Vagina (tissue), 2 donors: Measurements from ENCODE around the gene TRIM36. TPM values are rescaled to one million over a fixed set of nuclear protein-coding genes. Genes with fewer than 3 reads are reported as not detected.

Experiments used
- DNase-seq, 2 donors: peaks; one replicate each; pipeline ENCODE4 v3.0.0-alpha.2; 2017; ENCODE audit errors: extremely low spot score in 2 of 2
- H3K27ac ChIP-seq: fragments of 200-600 bp; sonication (generic); one replicate; pipeline ENCODE4 v1.5.1; 2019
- H3K27me3 ChIP-seq: fragments of 200-600 bp; sonication (generic); one replicate; pipeline ENCODE4 v1.5.1; 2019
- H3K36me3 ChIP-seq, 2 donors: fragments of 200-600 bp; sonication (generic); one replicate each; pipeline ENCODE4 v1.5.1; 2017 to 2019
- H3K4me1 ChIP-seq: fragments of 200-600 bp; sonication (generic); one replicate; pipeline ENCODE4 v1.5.1; 2019
- H3K4me3 ChIP-seq, 2 donors: fragments of 200-600 bp; sonication (generic); 1 replicate in 1 of 2; 2 replicates in 1 of 2; pipeline ENCODE4 v1.5.1; 2016 to 2019
- H3K9me3 ChIP-seq: fragments of 200-600 bp; sonication (generic); one replicate; pipeline ENCODE4 v1.5.1; 2019
- POLR2A ChIP-seq, 2 donors: fragments of 450-650 bp; IDR thresholded peaks; one replicate each; pipeline ENCODE4 v1.6.1; 2017; ENCODE audit warnings: antibody characterized with exemption in 2 of 2, mild to moderate bottlenecking in 2 of 2, moderate library complexity in 2 of 2
- POLR2AphosphoS5 ChIP-seq, 2 donors: sonication (generic); formaldehyde crosslinking; IDR thresholded peaks; one replicate each; pipeline ENCODE4 v1.9.0; 2017; ENCODE audit warnings: antibody characterized with exemption in 2 of 2, mild to moderate bottlenecking in 2 of 2, low read depth in 1 of 2; ENCODE audit not compliant: insufficient read depth in 1 of 2
- intact Hi-C: fragments of 100-400 bp; cut with DNase I; formaldehyde crosslinking; loops from one replicate; pipeline ENCODE4 v1.15.1; 2023
- total RNA-seq: library from RNA; depleted of rRNA; stranded (reverse); fragments of >200 nt; gene quantifications from one replicate; pipeline ENCODE4 v1.2.3, GENCODE V29; 2016
- TF ChIP-seq, protein P1 (sequence below), 3 experiments: fragments of 450-650 bp in 2 of 3; fragments of 200-600 bp in 1 of 3; sonication (generic) in 1 of 3; IDR thresholded peaks; one replicate each; pipeline ENCODE4 v1.5.1; 2017 to 2019; ENCODE audit warnings: antibody characterized with exemption in 3 of 3, mild to moderate bottlenecking in 2 of 3, moderate library complexity in 2 of 3

The TRIM36 gene
- total RNA-seq, 1 donor from 2014 or later, result 2.2 TPM

DNA sequence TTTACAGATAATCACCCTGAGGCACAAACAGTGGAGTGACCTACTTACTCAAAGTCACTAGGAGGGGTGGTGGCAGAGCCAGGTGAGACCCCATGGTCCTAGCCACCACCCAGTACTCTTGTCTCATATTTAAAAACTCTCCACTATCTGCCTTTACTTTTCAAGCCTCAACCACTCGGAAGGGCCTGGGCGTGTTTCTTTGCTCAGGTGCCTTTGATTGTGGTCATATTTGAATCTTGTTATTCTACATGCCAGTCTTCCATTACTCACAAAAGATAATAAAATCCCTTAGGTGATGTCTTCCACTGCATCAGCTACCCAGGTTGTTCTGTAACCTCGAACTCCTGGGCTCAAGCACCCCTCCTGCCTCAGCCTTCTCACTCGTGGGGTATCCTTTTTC, 20.7 kb upstream of the TRIM36 start:
- H3K27ac ChIP-seq, result no peak overlapping the region
- H3K4me3 ChIP-seq, result no peak overlapping the region
- no peaks in the 10 kb centered on the region for H3K36me3 ChIP-seq
- no peaks in the 10 kb centered on the region for H3K4me1 ChIP-seq
- H3K27me3 ChIP-seq, result no peaks in the 10 kb centered on the region
- H3K9me3 ChIP-seq, result no peaks in the 10 kb centered on the region
- no peak for TF ChIP-seq POLR2A (IDR thresholded peaks at IDR 0.05)
- TF ChIP-seq, protein P1, sequence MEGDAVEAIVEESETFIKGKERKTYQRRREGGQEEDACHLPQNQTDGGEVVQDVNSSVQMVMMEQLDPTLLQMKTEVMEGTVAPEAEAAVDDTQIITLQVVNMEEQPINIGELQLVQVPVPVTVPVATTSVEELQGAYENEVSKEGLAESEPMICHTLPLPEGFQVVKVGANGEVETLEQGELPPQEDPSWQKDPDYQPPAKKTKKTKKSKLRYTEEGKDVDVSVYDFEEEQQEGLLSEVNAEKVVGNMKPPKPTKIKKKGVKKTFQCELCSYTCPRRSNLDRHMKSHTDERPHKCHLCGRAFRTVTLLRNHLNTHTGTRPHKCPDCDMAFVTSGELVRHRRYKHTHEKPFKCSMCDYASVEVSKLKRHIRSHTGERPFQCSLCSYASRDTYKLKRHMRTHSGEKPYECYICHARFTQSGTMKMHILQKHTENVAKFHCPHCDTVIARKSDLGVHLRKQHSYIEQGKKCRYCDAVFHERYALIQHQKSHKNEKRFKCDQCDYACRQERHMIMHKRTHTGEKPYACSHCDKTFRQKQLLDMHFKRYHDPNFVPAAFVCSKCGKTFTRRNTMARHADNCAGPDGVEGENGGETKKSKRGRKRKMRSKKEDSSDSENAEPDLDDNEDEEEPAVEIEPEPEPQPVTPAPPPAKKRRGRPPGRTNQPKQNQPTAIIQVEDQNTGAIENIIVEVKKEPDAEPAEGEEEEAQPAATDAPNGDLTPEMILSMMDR (IDR thresholded peaks at IDR 0.05), result no peak
- TF ChIP-seq POLR2AphosphoS5 (IDR thresholded peaks at IDR 0.05; ENCODE audit: insufficient read depth in 1 of 2, low read depth in 1 of 2), result no peak
- DNase-seq, result no peak
- intact Hi-C loops, result loop anchor here (10.0 kb wide), 1 partner anchor 1376 kb away; no protein-coding TSS in a partner anchor

DNA sequence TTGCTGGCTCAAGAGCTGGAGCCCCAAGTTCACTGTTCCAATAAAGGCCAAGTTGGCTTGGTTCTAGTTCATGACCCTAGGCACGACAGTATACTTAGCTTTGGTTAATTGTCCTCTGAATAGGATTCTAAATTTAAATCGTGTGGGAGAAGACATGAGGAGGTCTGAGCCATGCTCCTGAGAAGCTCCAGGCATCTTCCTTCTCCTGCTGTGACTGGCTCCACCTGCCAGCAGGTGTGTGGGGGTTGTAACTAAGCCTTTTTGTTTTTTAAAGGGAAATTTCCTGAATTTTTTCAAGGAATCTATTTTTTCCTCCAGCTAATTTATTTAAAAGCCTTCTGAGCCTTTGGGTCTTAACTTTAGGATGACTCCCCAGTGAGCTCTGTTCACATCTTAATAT, 20.2 kb upstream of the TRIM36 start:
- intact Hi-C loops, result loop anchor here (10.0 kb wide), 1 partner anchor 1375 kb away; no protein-coding TSS in a partner anchor
- no peaks in the 10 kb centered on the region for H3K9me3 ChIP-seq
- no peak for DNase-seq
- no peak overlapping the region for H3K27ac ChIP-seq
- H3K4me3 ChIP-seq, result no peak overlapping the region
- TF ChIP-seq, protein P1 (IDR thresholded peaks at IDR 0.05), result no peak
- TF ChIP-seq POLR2A (IDR thresholded peaks at IDR 0.05), result no peak
- no peak for TF ChIP-seq POLR2AphosphoS5 (IDR thresholded peaks at IDR 0.05; ENCODE audit: insufficient read depth in 1 of 2, low read depth in 1 of 2)
- H3K36me3 ChIP-seq, result no peaks in the 10 kb centered on the region
- H3K27me3 ChIP-seq, result no peaks in the 10 kb centered on the region
- H3K4me1 ChIP-seq, result no peaks in the 10 kb centered on the region

DNA sequence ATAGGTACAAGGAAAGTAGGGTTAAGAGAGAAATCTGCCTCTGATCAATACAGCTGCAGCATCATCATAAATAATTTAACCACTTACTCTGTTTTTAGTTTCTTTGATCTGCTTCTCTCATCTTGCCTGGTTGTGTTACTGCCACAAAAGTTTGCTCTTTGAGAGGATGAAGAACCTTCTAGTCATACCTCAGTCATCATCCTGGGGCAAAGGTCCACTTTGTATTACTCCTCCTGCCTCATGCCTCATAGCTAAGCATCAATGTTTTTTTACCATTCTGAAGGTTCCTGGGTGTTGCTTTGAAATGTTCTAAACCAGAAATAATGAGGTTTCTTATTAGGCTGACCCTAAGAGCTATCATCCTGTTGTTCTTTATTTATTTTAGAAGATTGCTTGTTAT, 17.1 kb upstream of the TRIM36 start:
- Histone ChIP-seq H3K27ac (no peak overlapping the region), H3K4me3 (no peak overlapping the region), H3K27me3 (no peaks in the 10 kb centered on the region), H3K4me1 (no peaks in the 10 kb centered on the region), H3K9me3 (no peaks in the 10 kb centered on the region), H3K36me3 (no peaks in the 10 kb centered on the region)
- DNase-seq, result no peak
- intact Hi-C loops, result no loop called here
- TF ChIP-seq POLR2A (IDR thresholded peaks at IDR 0.05) (no peak), POLR2AphosphoS5 (IDR thresholded peaks at IDR 0.05; ENCODE audit: insufficient read depth in 1 of 2, low read depth in 1 of 2) (no peak)
- TF ChIP-seq, protein P1 (IDR thresholded peaks at IDR 0.05), result no peak

DNA sequence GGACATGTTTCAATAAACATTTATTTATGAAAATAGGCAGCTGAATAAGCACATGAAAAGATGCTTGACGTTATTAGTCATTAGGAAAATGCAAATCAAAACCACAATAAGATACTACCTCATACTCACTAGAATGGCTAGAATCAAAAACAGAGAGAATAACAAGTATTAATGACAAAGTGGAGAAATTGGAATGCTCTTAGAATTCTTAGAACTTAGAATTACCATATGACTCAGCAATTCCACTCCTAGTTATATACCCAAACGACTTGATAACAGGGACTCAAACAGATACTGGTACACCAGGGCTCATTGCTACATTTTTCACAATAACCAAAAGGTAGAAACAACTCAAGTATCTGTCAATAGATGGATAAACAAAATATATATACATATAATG, 15.1 kb upstream of the TRIM36 start:
- intact Hi-C loops, result no loop called here
- DNase-seq, result no peak
- H3K27me3 ChIP-seq, result peaks cover 3% of the 10 kb centered on the region

DNA sequence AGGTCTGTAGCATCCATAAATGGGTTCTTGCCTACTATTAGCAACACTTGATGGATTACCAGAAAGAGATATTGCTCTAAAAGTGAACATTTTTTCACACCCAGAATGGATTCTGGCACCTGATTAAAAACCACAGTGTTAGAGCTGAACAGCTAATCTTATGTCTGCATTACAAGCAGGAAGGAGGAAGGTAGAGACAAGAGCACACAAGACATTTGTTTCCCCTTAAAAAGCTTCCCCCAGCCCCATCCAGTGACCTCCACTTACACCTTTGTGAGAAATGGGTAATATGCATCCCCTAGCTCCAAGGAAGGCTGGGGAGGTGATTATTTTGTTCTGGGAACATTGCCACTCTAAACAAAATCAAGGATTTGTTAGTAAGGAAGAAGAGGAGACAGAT, 12.0 kb upstream of the TRIM36 start:
- TF ChIP-seq, protein P1 (IDR thresholded peaks at IDR 0.05), result no peak
- no peak for TF ChIP-seq POLR2A (IDR thresholded peaks at IDR 0.05)
- TF ChIP-seq POLR2AphosphoS5 (IDR thresholded peaks at IDR 0.05; ENCODE audit: insufficient read depth in 1 of 2, low read depth in 1 of 2), result no peak
- no peak overlapping the region for H3K4me3 ChIP-seq
- peaks cover 8% of the 10 kb centered on the region for H3K27me3 ChIP-seq
- H3K27ac ChIP-seq, result no peak overlapping the region
- peaks cover 16% of the 10 kb centered on the region for H3K4me1 ChIP-seq
- no peaks in the 10 kb centered on the region for H3K36me3 ChIP-seq
- intact Hi-C loops, result no loop called here
- DNase-seq, result no peak
- H3K9me3 ChIP-seq, result no peaks in the 10 kb centered on the region

More for the DNA sequence above, 15.1 kb upstream of the TRIM36 start:
- TF ChIP-seq POLR2A (IDR thresholded peaks at IDR 0.05) (no peak), POLR2AphosphoS5 (IDR thresholded peaks at IDR 0.05; ENCODE audit: insufficient read depth in 1 of 2, low read depth in 1 of 2) (no peak)
- TF ChIP-seq, protein P1 (IDR thresholded peaks at IDR 0.05), result no peak
- Histone ChIP-seq H3K27ac (no peak overlapping the region), H3K4me1 (peaks cover 7% of the 10 kb centered on the region), H3K9me3 (no peaks in the 10 kb centered on the region), H3K36me3 (no peaks in the 10 kb centered on the region), H3K4me3 (no peak overlapping the region)
